T47D (cell line): Measurements from ENCODE around the gene CD58.
"Not testable (repeated sequence)": the region's sequence is repeated elsewhere in the genome, so short reads cannot be mapped to it uniquely, and the experiment has no call there.

Experiments used
- DNase-seq, 2 experiments: peaks; one replicate each; pipeline versions ENCODE4 v3.0.0 to v3.0.0-alpha.2; 2011 to 2012; ENCODE audit warnings: low read depth in 1 of 2, low spot score in 1 of 2
- JUND ChIP-seq: IDR thresholded peaks from 2 replicates; pipeline ENCODE4 v1.6.1; 2012; ENCODE audit warnings: low read depth
- in situ Hi-C: cut with HindIII; loops from 2 replicates; pipeline ENCODE4 v1.10.0; 2016; ENCODE audit warnings: low sequenced_read_pairs, low pct_unique_long_range_greater_than_20kb

Gene CD58

GRCh38 chr1:116569381-116569670 lies 1.5 kb downstream of the CD58 start:
- no peak for TF ChIP-seq JUND
- no peak for DNase-seq
- in situ Hi-C loops: no loop called here

DNA sequence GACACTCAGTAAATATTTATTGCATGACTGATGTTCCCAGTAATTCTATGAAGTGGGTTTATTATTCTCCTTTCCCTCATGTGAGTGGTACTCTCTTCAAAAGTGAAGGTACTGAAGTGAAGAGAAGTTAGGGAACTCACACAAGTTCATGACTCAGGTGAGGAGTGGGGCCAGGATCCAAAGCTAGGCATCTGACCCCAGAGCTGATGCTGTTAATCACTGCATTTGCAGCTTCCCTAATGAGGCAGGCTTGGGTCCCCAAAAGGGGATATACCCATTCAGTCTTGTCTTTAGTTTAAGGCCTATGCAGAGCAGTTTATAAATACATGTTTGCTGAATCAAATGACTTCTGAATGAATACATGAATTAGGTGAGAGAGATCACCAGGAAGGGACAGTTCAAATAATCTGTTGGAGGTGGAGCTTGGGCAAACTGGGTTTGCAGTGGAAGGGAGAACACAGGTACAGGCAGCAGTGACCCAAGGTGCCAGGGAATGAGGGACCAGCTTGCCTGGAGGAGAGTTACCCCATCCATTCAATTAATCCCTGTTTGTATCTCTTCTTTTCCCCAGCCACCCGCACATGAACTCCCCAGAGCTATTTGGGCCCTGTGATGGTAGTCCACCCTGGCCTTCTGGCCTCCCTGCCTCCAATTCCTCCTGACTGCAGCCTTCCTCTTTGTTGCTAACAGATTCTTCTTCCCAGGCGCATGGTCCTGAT lies 2.0 kb downstream of the CD58 start:
- DNase-seq: no peak
- in situ Hi-C loops: no loop called here
- TF ChIP-seq JUND: no peak

- no peak for TF ChIP-seq JUND
- in situ Hi-C loops: no loop called here
- no peak for DNase-seq
Measured at GRCh38 chr1:116567790-116568661, 2.8 kb downstream of the CD58 start.

DNA sequence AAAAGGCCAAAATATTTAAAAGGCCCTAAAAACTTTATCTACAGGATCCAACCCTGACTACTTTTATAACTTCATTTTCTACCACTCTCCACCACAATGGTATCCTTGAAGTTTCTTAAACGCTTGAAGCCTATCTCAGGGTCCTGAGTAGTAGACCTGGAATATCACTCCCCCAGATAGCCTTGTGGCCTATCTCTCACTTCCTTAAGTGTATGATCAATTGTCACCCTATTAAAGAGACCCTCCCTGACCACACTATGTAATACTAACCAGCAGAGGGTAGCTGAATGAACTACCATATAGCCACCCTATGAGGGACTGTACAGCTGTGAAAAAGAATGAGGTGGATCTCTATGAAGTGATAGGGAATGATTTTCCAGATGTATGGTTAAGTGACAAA lies 5.6 kb downstream of the CD58 start:
- in situ Hi-C loops: no loop called here
- DNase-seq: no peak
- no peak for TF ChIP-seq JUND

- DNase-seq: no peak
- in situ Hi-C loops: no loop called here
Measured at GRCh38 chr1:116564426-116564825, 6.4 kb downstream of the CD58 start.

GRCh38 chr1:116562465-116562864 lies 8.4 kb downstream of the CD58 start:
- DNase-seq, in situ Hi-C loops: not testable (repeated sequence)

More at GRCh38 chr1:116564426-116564825, 6.4 kb downstream of the CD58 start:
- TF ChIP-seq JUND: no peak

- in situ Hi-C loops: no loop called here
- DNase-seq: no peak
- no peak for TF ChIP-seq JUND
Measured at GRCh38 chr1:116561563-116561962, 9.3 kb downstream of the CD58 start.

- no peak for DNase-seq
- no peak for TF ChIP-seq JUND
- in situ Hi-C loops: no loop called here
Measured at GRCh38 chr1:116560704-116561490, 9.9 kb downstream of the CD58 start.

DNA sequence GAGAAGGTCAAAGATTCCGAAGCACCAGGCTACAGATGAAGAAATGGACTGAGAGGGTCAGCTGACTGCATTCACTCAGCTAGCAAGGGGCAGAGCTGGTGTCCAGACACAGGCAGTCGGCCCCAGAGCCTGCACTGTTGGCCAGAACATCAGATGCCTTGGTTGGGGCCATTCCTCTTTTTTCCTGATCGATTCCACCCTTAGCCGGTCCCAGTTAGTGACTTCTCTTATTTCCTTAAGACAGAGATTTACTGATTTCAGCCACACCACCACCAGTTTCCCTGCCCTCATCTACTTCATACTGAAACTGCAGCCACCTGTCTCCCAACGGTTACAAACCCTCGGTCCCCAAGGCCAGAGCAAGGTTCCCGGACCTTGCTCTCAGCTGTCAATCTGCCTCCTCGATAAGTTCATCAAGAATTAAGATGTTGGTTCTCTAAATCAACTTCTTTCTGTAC lies 11.5 kb downstream of the CD58 start:
- in situ Hi-C loops: no loop called here
- no peak for DNase-seq
- no peak for TF ChIP-seq JUND

- no peak for DNase-seq
- TF ChIP-seq JUND: no peak
- in situ Hi-C loops: no loop called here
Measured at GRCh38 chr1:116558571-116558970, 12.3 kb downstream of the CD58 start.

DNA sequence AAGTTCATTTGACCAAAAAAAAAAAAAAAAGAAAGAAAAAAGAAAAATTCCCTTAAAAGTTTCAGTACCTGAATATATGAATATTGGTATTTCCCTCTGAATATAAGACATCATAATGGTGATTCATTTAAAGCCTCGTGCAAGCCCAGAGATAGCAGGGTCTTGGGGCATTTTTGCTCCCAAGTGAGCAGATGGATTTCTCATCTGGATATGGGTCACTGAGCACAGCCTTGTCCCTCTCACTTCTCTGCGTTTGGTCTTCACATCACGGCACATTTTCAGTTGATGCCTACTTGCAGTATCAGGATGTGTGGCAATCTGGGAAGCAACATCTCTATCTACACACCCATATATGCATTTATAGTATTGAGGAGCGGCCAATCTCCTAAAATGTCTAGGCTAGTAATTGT lies 12.7 kb downstream of the CD58 start:
- in situ Hi-C loops: no loop called here
- TF ChIP-seq JUND: no peak
- no peak for DNase-seq

DNA sequence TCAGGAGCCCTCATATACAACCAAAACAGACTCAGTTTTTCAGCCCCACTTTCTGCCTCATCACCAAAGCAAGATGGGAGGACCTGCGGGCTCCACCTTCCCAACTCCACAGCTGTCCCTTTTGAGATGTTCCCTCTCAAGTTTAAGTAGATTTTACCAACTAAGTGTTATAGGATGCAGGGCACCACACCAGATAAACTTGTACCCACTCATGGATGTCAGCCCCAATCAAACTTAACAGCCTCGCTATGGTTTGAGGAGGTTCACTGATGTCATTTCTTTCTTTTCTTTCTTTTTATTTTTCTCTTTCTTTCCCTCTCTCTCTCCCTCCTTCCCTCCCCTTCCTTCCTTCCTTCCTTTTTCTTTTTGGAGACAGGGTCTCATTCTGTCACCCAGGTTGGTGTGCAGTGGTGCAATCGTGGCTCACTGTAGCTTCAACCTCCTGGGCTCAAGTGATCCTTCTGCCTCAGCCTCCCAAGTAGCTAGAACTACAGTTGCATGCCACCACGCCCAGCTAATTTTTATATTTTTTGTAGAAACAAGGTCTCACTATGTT lies 13.4 kb downstream of the CD58 start:
- in situ Hi-C loops: no loop called here
- TF ChIP-seq JUND: no peak
- DNase-seq: no peak
